H54 (cell line): ENCODE data around the gene SP6.
A peak's percentile ranks its signal among the peaks of the same experiment; 100 is the strongest.

Experiments used
- DNase-seq: peaks from one replicate; pipeline ENCODE4 v3.0.0; 2011; ENCODE audit warnings: low spot score, mixed read lengths; ENCODE audit not compliant: insufficient read length
- FAIRE-seq: peaks from 3 replicates; lab custom pipeline; 2011; peaks lifted over from hg19 to GRCh38; lab: Jason Lieb, UNC
- POLR2A ChIP-seq: IDR thresholded peaks from 2 replicates; pipeline ENCODE4 v1.6.1; 2011; ENCODE audit warnings: low read depth, mild to moderate bottlenecking, low read length

SP6 gene

GRCh38 chr17:47873200-47874090, 22.5 kb upstream of the SP6 start:
- no peak for DNase-seq
- no peak for FAIRE-seq
- no peak for TF ChIP-seq POLR2A

GRCh38 chr17:47872651-47873161, 21.7 kb upstream of the SP6 start:
- DNase-seq, result no peak
- no peak for FAIRE-seq

GRCh38 chr17:47872019-47872650, 21.2 kb upstream of the SP6 start:
- no peak for DNase-seq
- no peak for TF ChIP-seq POLR2A
- no peak for FAIRE-seq

More at GRCh38 chr17:47872651-47873161, 21.7 kb upstream of the SP6 start:
- TF ChIP-seq POLR2A, result no peak

GRCh38 chr17:47871048-47871447, 20.1 kb upstream of the SP6 start:
- FAIRE-seq, result no peak
- DNase-seq, result no peak
- no peak for TF ChIP-seq POLR2A

GRCh38 chr17:47870056-47870455, 19.1 kb upstream of the SP6 start:
- no peak for TF ChIP-seq POLR2A
- no peak for DNase-seq
- no peak for FAIRE-seq

GRCh38 chr17:47869114-47869513, 18.2 kb upstream of the SP6 start:
- TF ChIP-seq POLR2A, result no peak
- no peak for DNase-seq
- no peak for FAIRE-seq

- TF ChIP-seq POLR2A, result no peak
- no peak for FAIRE-seq
- no peak for DNase-seq
These were observed 17.0 kb upstream of the SP6 start for GRCh38 chr17:47867813-47868533.

- FAIRE-seq (no peak), DNase-seq (no peak)
- TF ChIP-seq POLR2A, result no peak
These were observed 16.0 kb upstream of the SP6 start for GRCh38 chr17:47866941-47867340.

GRCh38 chr17:47864791-47865216, 13.8 kb upstream of the SP6 start:
- DNase-seq (no peak), FAIRE-seq (no peak)
- TF ChIP-seq POLR2A, result no peak

GRCh38 chr17:47862621-47863440, 11.9 kb upstream of the SP6 start:
- no peak for TF ChIP-seq POLR2A
- FAIRE-seq (peak; percentile 80), DNase-seq (peak; percentile 96)

GRCh38 chr17:47860386-47860785, 9.4 kb upstream of the SP6 start:
- TF ChIP-seq POLR2A, result no peak
- FAIRE-seq (no peak), DNase-seq (no peak)

GRCh38 chr17:47857551-47858455, 6.8 kb upstream of the SP6 start:
- DNase-seq (no peak), FAIRE-seq (no peak)
- TF ChIP-seq POLR2A, result no peak
